ENCODE measurements around the gene KLHL15.

KLHL15 gene

GRCh38 chrX:24037729-24038128 is 10.7 kb upstream of the KLHL15 start:
- TF ChIP-seq CTCF (IDR thresholded peaks at IDR 0.05; ENCODE audit: low read depth, low read length), result no peak

GRCh38 chrX:24034485-24034884 is 7.5 kb upstream of the KLHL15 start:
- TF ChIP-seq CTCF (IDR thresholded peaks at IDR 0.05; ENCODE audit: low read depth, low read length), result no peak
- DNase-seq (ENCODE audit: extremely low read depth, low read depth), result no peak

More at GRCh38 chrX:24037729-24038128, 10.7 kb upstream of the KLHL15 start:
- DNase-seq (ENCODE audit: extremely low read depth, low read depth), result no peak

GRCh38 chrX:24030597-24030996 is 3.6 kb upstream of the KLHL15 start:
- TF ChIP-seq CTCF (IDR thresholded peaks at IDR 0.05; ENCODE audit: low read depth, low read length), result no peak
- no peak for DNase-seq (ENCODE audit: extremely low read depth, low read depth)

GRCh38 chrX:24027985-24028384 is 999 bp upstream of the KLHL15 start:
- no peak for DNase-seq (ENCODE audit: extremely low read depth, low read depth)
- TF ChIP-seq CTCF (IDR thresholded peaks at IDR 0.05; ENCODE audit: low read depth, low read length), result no peak

- no peak for DNase-seq (ENCODE audit: extremely low read depth, low read depth)
- no peak for TF ChIP-seq CTCF (IDR thresholded peaks at IDR 0.05; ENCODE audit: low read depth, low read length)
Measured at GRCh38 chrX:24026432-24026831, 554 bp downstream of the KLHL15 start.

- no peak for TF ChIP-seq CTCF (IDR thresholded peaks at IDR 0.05; ENCODE audit: low read depth, low read length)
- DNase-seq (ENCODE audit: extremely low read depth, low read depth), result peak; percentile 32
Measured at GRCh38 chrX:24025741-24026403, 1.1 kb downstream of the KLHL15 start.

- peak; percentile 85 for DNase-seq (ENCODE audit: extremely low read depth, low read depth)
- TF ChIP-seq CTCF (IDR thresholded peaks at IDR 0.05; ENCODE audit: low read depth, low read length), result no peak
Measured at GRCh38 chrX:24024819-24025740, 1.9 kb downstream of the KLHL15 start.

Data from AG09319 (cell line).